GM21576 (cell line): ENCODE measurements around the gene CACNA1F.

Experiments used
- ATAC-seq: cut with Tn5 transposase; IDR thresholded peaks from one replicate; pipeline ENCODE4 v1.9.1; 2021; ENCODE audit warnings: mild to moderate bottlenecking, moderate library complexity; ENCODE audit not compliant: unreplicated experiment

CACNA1F gene

GRCh38 chrX:49233176-49233575 is at the start of gene CACNA1F:
Gene CACNA1F, minus strand, starts transcription at chrX:49233340. Its CDS starts 31 bp downstream, at chrX:49233309.
- ATAC-seq = no peak

GRCh38 chrX:49282647-49283011 is 49.5 kb upstream of the CACNA1F start:
- ATAC-seq = no peak

DNA sequence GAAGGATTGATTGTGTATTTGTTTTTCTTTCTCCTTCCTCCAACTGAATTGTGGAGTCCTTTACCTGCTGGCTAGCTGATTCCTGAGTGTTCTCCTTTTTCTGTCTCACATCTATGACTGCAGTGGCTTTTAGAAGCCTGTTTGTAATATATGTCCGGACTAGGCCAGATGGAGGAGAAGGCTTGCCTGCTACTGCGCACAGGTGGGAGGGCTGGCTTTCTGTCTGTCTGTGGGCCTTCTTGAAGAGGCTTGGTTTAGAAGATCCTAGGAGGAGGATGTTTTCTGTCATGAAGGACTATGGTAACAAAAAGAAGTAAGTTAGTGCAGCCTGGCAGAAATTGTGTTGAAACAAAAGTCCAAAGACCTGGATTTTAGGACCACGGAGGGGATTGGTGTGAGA is 44.9 kb upstream of the CACNA1F start:
- no peak for ATAC-seq

- ATAC-seq = no peak
Observed at GRCh38 chrX:49277535-49277830, 44.3 kb upstream of the CACNA1F start.

DNA sequence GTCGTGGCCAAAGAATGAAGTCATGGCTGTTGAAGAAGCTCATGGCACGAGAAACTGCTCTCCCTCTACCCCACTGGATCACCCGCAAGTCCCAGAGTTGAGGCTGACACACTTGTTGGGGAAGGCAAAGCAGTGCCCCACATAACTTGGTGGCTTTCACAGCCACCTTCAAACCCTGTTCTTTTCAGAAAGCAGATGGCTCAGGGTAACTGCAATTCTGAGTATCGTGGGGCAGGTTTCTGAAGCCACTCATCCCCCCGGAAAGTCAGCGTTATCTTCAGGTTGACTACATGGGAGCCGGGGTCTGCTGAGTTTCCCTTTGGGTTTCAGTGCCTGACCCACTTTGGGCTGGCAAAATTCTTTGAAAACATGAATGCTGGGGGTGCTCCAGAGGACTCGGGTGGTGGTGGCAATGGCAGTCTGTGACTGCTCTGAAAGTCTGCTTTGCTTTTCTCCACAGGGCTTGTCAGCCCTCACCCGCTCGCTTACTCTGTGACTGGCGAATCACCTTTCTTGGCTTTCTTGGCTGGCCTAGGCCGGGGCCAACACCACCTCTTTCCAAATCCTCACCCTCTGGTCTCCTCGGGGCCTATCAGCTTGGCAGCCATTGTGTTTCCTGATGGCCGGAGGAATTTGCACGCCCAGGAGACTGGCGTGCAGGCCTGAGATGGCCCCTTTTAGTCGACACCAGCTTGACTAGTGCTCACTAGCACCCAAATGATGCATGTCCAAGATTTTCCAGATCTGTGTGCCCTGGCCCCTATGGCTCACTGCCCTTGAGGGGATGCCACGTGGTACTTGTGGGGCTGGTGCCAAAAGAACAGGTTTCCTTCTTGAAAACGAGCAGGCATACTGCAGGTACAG is 43.8 kb upstream of the CACNA1F start:
- no peak for ATAC-seq

DNA sequence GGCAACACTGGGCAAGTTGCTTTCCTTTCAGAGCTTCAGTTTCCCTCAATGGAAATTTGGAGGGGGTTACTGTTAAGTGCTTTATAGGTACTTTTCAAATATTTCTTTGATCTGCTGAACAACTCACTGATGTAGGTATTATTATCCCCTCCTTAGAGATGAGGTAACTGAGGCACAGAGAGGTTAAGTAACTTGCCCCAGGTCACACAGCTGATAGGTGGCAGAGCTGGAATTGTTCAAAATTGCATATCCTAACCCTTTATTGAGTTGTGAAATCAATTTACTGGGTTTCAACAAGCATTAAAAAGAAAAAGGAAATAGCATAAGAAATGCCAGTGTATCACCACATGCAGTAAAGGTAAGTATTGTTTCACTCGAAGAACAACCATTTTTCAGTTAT is 43.1 kb upstream of the CACNA1F start:
- ATAC-seq = no peak

DNA sequence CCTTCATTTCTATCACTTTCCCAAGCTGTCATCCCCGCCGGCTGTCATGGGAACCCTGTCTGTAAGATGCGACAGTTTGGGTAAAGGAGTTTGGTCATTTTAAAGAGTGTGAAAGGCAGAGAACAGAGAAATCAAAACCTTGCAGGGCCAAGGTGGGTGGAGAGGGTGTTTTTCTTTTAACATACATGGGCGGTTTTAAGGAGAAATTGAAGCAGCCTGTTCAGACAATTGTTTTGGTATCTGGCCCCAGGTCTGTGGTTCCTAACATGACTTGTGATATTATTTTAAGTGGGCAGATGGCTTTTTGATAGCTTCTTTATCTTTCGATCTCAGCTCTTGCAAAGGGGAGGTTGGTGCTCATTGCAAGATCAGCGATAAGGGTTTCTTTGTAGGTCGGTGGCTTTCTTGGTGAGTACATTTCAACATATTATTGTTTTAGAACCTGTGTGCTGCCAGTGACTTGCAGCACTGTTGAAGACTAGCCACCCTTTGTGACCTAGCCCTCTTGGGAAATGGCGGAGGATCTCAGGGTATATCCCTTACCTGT is 40.1 kb upstream of the CACNA1F start:
- no peak for ATAC-seq

- ATAC-seq = no peak
Observed at GRCh38 chrX:49272421-49272820, 39.3 kb upstream of the CACNA1F start.

DNA sequence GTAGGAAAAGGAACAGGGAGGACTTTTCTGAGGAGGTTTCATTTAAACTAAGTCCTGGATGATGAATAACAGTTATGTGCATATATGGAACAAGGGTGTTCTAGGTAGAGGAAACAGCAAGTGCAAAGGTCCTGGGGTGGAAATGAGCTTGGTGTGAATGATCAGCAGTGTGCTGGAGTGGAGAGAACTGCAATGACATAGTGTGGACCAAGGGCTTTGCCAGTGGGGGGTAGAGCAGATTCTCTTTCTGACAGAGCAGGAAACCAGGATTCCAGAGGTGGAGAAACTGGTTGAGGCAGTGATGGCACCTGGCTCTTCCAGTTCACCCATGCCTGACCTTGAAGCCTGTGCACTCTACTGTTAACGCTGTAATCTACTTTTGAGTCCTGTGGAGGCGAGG is 38.2 kb upstream of the CACNA1F start:
- ATAC-seq = no peak

DNA sequence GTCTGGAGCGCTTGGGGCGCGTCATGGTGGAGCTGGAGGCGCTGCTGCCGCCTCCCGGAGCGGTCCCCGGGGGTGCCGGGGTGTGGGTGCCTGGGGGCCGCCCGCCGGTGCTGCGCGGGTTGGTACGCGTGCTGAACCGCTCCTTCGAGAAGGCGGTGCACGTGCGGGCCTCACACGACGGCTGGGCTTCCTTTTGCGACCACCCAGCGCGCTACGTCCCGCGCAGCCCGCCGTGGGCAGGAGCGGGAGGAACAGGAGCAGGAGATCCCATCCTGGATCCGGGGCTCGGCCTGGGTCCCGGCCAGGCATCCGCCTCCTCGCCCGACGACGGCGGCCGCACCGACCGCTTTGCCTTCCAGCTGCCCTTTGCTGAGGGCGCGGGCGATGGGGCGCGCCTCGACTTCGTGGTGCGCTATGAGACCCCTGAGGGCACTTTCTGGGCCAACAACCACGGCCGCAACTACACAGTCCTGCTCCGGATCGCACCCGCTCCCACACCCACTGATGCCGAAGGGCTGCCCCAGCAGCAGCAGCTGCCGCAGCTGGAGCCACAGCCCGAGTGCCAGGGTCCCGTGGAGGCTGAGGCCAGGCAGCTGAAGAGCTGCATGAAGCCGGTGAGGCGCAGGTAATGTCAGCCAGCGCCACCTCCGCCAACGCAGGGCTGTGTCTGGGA is 37.2 kb upstream of the CACNA1F start:
- no peak for ATAC-seq

GRCh38 chrX:49269767-49270248 is 36.7 kb upstream of the CACNA1F start, which contains the start of gene PPP1R3F:
Gene PPP1R3F, plus strand, starts transcription at chrX:49269793. Its CDS starts 77 bp downstream, at chrX:49269870.
- ATAC-seq = peak; percentile 23

DNA sequence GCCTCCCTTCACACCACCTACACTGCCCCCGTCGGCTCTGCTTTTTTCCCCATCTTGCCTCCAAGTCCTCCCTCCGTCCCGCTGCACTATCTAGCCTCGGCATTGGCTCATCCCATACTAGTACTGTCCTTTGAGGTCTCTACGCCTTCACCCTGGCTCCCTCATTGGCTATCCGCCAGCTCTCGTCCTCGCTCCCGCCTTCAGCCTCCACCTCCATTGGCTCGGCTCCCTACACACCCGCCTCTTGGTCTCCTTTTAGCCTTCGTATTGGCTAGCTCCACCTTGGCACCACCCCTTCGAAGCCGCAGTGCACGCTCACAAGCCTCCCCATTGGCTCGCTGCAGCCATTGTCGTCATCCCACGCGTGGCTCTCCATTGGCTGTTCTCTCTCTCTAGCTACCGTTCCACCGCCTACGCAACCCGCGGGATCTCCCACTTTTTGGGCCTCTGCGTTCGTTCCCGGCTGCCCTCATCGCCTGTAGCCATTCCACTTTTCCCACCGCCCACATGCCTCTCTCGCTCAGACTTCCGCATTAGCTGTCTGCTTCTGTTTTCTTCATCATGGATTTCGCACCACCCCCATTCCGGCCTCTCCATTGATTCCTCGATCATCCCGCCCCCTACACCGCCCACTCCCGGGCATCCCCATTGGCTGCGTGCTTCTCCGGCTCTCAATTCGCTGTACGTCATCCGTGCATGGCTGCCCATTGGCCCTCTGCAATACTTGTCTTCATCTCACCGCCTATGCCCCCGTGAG is 36.0 kb upstream of the CACNA1F start:
- ATAC-seq = peak; percentile 83

- ATAC-seq = no peak
Observed at GRCh38 chrX:49268702-49269009, 35.5 kb upstream of the CACNA1F start.

DNA sequence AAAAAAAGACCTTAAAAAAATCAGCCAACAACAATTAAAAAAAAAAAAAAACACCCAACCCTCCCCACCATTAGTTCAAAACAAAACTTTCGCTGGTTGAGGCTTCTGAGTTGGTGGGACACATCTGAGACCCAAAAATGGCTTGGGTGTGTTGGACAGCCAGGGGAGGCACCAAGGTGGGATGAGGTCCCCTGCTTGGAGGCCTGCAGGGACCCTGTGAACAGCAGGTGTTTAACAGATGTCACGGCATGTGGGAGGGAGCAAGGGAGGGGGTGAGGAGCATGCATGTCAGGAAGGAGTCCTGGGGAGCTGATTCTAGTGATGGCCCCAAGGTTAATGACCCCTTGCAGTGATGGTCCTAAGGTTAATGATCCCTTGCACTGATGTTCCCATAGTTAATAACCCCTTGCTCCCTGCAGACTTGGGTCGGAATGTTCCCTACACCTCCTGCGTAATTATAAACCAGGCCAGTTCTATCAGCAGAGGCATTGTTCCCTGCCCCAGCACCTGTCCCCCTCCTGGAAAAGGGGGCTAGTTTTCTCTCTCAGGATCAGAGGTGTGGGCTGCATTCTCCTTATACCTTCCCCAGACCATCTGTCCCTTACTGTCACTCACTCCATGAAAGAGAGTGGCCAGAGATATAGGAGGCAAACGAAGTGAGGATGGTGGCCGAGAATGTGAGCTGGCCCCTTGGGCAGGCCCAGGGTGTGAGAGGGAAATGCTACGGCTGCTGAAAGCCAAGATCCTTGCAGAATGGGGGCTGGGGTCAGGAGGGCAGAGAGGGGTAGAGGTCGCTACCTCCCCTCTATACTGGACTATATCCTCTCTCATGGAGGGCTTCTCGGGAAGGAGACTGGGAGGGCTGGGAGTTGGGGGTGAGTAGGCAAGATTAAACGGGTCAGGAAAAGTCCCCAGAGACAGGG is 33.6 kb upstream of the CACNA1F start:
- no peak for ATAC-seq

- no peak for ATAC-seq
Observed at GRCh38 chrX:49264460-49264859, 31.3 kb upstream of the CACNA1F start, which contains the start of gene FOXP3. Gene FOXP3, minus strand, starts transcription at chrX:49264710. Its CDS starts 6,205 bp downstream, at chrX:49258505.

DNA sequence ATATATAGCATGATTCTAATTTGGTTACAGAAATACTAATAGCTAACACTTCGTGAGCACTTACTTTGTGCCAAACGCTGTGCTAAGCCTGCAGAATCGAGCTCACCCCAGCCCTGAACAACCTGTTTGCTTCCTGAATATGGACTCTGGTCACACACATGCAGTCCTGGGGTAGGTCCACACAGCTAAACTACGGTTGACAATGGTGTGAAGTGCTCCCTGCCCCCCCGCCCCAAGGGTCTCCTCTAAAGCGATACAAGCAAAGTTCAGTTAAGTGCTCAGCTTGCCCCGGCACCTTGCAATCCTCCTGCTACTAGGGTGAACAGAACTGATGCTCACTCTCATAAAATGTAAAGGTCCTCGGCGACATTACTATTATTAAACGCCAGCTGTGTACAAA is 30.5 kb upstream of the CACNA1F start:
- no peak for ATAC-seq

DNA sequence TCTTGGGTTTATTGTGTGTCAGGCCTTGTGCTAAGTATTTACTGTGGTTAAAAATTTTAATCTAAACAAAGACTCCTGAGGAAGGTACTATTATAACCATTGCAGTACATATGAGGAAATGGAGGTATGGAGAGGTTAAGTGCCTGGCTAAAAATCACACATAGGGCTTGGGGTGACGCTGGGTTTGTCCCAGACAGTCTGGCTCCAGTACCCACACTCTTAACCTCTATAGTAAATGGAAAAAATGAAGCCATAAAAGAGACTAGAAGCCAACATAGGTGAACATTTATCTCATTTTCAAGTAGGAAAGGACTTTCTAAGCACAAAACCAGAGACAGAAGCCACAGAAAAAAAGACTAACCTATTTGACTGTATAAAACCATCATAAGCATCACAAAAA is 29.5 kb upstream of the CACNA1F start:
- ATAC-seq = no peak

DNA sequence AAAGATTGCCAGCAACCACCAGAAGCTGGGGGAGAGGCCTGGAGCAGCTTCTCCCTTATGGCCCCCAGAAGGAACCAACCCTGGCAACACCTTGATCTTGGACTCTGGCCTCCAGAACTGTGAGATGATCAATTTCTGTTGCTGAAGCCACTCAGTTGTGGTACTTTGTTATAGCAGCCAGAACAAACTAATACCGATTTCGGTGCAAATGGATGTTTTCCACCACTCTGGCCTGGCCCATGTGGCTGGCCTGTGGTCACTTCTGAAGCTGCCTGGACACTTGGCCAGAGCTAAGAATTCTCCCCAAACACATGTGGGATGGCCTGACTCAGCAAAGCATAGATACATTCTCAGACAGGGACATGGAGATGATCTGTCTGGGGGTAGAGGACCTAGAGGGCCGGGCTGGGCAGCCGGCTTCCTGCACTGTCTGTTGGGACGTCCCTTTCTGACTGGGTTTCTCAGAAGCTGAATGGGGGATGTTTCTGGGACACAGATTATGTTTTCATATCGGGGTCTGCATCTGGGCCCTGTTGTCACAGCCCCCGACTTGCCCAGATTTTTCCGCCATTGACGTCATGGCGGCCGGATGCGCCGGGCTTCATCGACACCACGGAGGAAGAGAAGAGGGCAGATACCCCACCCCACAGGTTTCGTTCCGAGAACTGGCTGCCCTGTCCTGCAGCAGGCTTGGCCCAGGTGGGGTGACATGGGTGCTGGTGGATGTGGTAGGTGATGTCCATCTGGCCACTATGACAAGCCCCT is 27.3 kb upstream of the CACNA1F start:
- no peak for ATAC-seq

DNA sequence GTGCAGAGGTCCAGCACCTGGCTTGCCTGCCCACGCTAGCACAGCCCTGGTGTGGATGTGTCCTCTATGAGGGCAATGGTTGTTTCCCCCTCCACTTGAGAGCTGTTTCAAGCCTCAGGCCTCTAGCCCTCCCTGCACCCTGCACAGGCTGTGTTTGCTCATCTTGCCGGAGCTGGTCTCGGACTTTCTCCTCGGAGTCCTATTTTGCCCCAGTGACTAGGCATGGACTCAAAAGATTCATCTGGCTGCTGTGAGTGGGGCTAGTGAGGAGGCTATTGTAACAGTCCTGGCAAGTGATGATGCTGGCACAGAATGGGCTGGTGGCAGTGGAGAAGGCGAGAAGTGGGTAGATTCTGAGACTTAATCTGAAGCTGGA is 25.6 kb upstream of the CACNA1F start:
- no peak for ATAC-seq
